ENCODE measurements around the gene AICDA. TPM values are rescaled to one million over a fixed set of nuclear protein-coding genes. Genes with fewer than 3 reads are reported as not detected.
"Not testable (repeated sequence)": the region's sequence is repeated elsewhere in the genome, so short reads cannot be mapped to it uniquely, and the experiment has no call there.

Gene AICDA
- total RNA-seq, 8 experiments from 2014 or later = 0.52 TPM; not detected in 6

DNA sequence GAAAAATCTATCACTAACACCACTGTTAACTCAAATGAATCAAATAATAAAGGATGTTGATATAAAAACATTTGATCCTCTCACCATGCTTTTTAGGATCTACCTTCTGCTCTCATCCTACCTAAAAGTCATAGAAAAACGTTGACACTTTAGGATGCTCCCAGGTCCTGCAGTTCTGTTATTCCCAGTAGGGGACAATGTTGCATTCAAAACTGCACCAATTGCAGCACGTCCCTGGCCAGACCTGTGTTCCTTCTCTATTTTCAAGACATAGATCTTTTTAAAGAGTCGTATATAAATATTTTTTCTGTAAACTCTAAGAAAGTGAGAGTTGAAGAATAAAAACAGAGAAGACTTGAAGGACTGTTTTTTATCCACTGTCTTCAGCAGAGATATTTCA is 8.8 kb downstream of the AICDA start:
- in situ Hi-C loops (cut with MboI; ENCODE audit: low pct_unique_long_range_greater_than_20kb in 2 of 9, low sequenced_read_pairs in 9 of 9, unreplicated experiment in 9 of 9) = no loop called here
- H3K4me3 ChIP-seq = no peak overlapping the region
- H3K27ac ChIP-seq = no peak overlapping the region
- no peaks in the 10 kb centered on the region for H3K4me1 ChIP-seq (replicated peaks in 1 of 2)
- no peak for ATAC-seq (replicated peaks in 6 of 8)
- 6 to 74% (median 48%) methylated on average over 2 to 3 of the region's 3 CpGs; no CpG with 5 or more reads in 2 of the 10 experiments for WGBS, 10 experiments

DNA sequence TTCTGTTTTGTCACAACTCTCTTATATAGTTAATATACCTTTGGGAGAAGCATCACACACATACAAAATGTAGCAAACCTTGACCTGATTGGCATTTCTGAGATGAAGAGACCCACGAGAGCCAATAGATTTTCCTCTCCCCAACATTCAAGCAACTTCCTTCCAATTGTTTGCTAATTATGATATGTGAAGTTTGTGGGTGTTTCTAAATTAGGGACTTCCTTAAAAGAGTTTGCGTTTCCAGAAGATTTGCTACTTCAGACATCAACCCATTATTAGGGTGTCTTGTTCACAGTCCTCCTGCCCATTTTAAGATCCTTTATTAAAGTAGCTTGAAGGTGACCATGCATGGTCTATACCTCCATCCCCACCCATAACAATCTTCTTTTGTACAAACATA is 9.4 kb downstream of the AICDA start:
- in situ Hi-C loops (cut with MboI; ENCODE audit: low pct_unique_long_range_greater_than_20kb in 2 of 9, low sequenced_read_pairs in 9 of 9, unreplicated experiment in 9 of 9) = no loop called here
- Histone ChIP-seq H3K27ac (no peak overlapping the region), H3K4me1 (replicated peaks in 1 of 2) (no peaks in the 10 kb centered on the region), H3K4me3 (no peak overlapping the region)
- no peak for ATAC-seq (replicated peaks in 6 of 8)
- WGBS, 10 experiments = 0 to 89% (median 38%) methylated on average over 1 to 2 of the region's 2 CpGs; no CpG with 5 or more reads in 5 of the 10 experiments

- WGBS, 10 experiments = 0 to 100% (median 67%) methylated on average over 1 to 3 of the region's 3 CpGs
These were observed 16.1 kb downstream of the AICDA start for GRCh38 chr12:8596561-8596960.

DNA sequence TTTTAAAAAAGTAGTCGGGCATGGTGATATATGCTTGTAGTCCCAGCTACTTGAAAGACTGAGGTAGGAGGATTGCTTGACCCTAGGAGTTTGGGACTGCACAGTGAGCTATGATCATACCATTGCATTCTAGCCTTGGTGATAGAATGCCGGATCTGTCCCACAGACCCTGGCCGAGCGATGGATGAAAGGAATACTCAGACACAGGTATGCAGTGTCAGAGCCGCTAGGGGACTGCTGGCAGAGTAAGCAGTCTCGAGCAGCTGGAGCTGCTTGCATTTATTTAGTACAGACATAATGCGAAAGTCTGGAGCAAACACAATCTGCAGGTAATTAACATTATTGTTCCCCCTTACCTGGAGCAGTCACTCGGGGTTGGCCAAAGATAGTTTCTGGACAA is 18.6 kb downstream of the AICDA start:
- 11 to 100% (median 55%) methylated on average over 1 to 8 of the region's 8 CpGs for WGBS, 10 experiments
- in situ Hi-C loops (cut with MboI; ENCODE audit: low pct_unique_long_range_greater_than_20kb in 2 of 9, low sequenced_read_pairs in 9 of 9, unreplicated experiment in 9 of 9) = no loop called here
- no peak for ATAC-seq (replicated peaks in 6 of 8)
- H3K4me1 ChIP-seq (replicated peaks in 1 of 2) = no peaks in the 10 kb centered on the region
- H3K27ac ChIP-seq = no peak overlapping the region
- no peak overlapping the region for H3K4me3 ChIP-seq

More at GRCh38 chr12:8596561-8596960, 16.1 kb downstream of the AICDA start:
- in situ Hi-C loops (cut with MboI; ENCODE audit: low pct_unique_long_range_greater_than_20kb in 2 of 9, low sequenced_read_pairs in 9 of 9, unreplicated experiment in 9 of 9) = no loop called here
- Histone ChIP-seq H3K4me1 (replicated peaks in 1 of 2) (no peaks in the 10 kb centered on the region), H3K4me3 (no peak overlapping the region), H3K27ac (no peak overlapping the region)
- ATAC-seq (replicated peaks in 6 of 8) = no peak

DNA sequence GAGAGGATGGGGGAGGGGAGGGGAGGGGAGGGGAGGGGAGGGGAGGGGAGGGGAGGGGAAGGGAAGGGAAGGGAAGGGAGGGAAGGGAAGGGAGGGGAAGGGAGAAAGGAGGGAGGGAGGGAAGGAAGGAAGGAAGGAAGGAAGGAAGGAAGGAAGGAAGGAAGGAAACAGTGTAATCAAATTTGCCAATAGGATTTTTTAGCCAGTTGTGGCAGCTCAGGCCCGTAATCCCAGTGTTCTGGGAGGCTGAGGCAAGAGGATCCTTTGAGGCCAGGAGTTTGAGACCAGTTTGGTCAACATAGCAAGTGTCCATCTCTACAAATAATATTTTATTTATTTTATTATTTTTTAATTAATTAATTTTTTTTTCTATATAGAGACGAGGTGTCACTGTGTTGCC is 19.4 kb downstream of the AICDA start:
- WGBS, 10 experiments = 27 to 100% (median 60%) methylated on average over 1 to 2 of the region's 2 CpGs; no CpG with 5 or more reads in 5 of the 10 experiments
- ATAC-seq (replicated peaks in 6 of 8) = no peak
- no peak overlapping the region for H3K4me3 ChIP-seq
- no peaks in the 10 kb centered on the region for H3K4me1 ChIP-seq (replicated peaks in 1 of 2)
- in situ Hi-C loops (cut with MboI; ENCODE audit: low pct_unique_long_range_greater_than_20kb in 2 of 9, low sequenced_read_pairs in 9 of 9, unreplicated experiment in 9 of 9) = no loop called here
- no peak overlapping the region for H3K27ac ChIP-seq

DNA sequence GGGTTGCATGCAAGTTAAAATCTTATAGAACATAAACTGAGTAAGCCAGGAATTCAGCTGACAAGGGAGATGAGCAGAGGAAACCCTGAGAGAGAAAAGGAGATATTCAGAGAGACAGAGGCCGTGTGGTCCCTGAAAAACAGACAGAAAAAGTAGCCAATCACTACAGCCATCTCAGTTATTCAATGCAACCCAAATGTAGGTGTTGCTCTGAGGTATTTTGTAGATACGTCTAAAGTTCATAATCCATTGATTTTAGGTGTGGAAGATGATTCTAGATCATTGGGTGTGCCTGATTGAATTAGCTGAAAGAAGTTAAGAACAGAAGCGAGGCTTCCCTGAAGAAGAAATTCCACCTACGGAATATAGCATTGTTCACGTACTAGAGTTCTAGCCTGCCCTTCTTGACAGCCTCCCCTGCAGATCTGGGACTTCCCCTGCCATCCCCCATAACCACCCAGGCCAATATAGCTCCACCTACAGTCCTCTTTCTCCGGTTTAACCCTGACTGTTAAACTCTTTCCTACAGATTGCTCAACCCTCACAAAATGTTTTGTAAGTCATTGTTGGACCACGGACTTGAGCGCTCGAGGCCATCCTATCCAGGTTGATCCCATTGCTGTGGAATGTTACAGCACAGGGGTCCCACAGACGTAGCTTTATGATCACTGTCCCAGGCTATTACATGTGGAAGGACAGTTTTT is 21.7 kb downstream of the AICDA start:
- Histone ChIP-seq H3K4me1 (replicated peaks in 1 of 2) (no peaks in the 10 kb centered on the region), H3K27ac (no peak overlapping the region), H3K4me3 (no peak overlapping the region)
- in situ Hi-C loops (cut with MboI; ENCODE audit: low pct_unique_long_range_greater_than_20kb in 2 of 9, low sequenced_read_pairs in 9 of 9, unreplicated experiment in 9 of 9) = no loop called here
- no peak for ATAC-seq (replicated peaks in 6 of 8)
- 8 to 82% (median 61%) methylated on average over 1 to 9 of the region's 10 CpGs; no CpG with 5 or more reads in 1 of the 10 experiments for WGBS, 10 experiments

DNA sequence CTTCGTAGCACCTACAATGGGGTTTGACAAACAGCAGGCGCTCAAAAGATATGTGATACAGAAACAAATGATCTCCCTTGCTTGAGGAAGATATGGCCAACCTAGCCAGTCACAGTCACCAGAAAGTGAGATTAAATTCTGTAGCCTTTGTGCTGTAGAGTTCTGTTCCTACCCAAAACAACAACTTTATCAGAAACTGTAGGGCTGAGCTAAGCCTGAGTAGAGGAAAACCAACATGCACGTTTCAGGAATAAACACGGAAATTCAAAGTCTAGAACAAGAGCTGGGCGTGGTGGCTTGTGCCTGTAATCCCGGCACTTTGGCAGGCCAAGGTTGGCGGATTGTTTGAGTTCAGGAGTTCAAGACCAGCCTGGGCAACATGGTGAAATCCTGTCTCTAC is 23.0 kb downstream of the AICDA start:
- ATAC-seq (replicated peaks in 6 of 8) = no peak
- in situ Hi-C loops (cut with MboI; ENCODE audit: low pct_unique_long_range_greater_than_20kb in 2 of 9, low sequenced_read_pairs in 9 of 9, unreplicated experiment in 9 of 9) = no loop called here
- WGBS, 10 experiments = 40 to 100% (median 79%) methylated on average over 1 to 7 of the region's 7 CpGs
- Histone ChIP-seq H3K4me1 (replicated peaks in 1 of 2) (no peaks in the 10 kb centered on the region), H3K27ac (no peak overlapping the region), H3K4me3 (no peak overlapping the region)

GRCh38 chr12:8584478-8584877 is 28.2 kb downstream of the AICDA start:
- WGBS, 10 experiments = 0 to 95% (median 88%) methylated on average over 1 to 9 of the region's 13 CpGs; no CpG with 5 or more reads in 7 of the 10 experiments
- H3K4me3 ChIP-seq; H3K27ac ChIP-seq; ATAC-seq (replicated peaks in 6 of 8); H3K4me1 ChIP-seq (replicated peaks in 1 of 2); in situ Hi-C loops (cut with MboI; ENCODE audit: low pct_unique_long_range_greater_than_20kb in 2 of 9, low sequenced_read_pairs in 9 of 9, unreplicated experiment in 9 of 9): not testable (repeated sequence)

GRCh38 chr12:8584004-8584403 is 28.7 kb downstream of the AICDA start:
- WGBS, 10 experiments = 11 to 91% (median 65%) methylated on average over 2 to 7 of the region's 7 CpGs; no CpG with 5 or more reads in 2 of the 10 experiments
- no peak overlapping the region for H3K27ac ChIP-seq
- no peak for ATAC-seq (replicated peaks in 6 of 8)
- no peaks in the 10 kb centered on the region for H3K4me1 ChIP-seq (replicated peaks in 1 of 2)
- no peak overlapping the region for H3K4me3 ChIP-seq
- in situ Hi-C loops (cut with MboI; ENCODE audit: low pct_unique_long_range_greater_than_20kb in 2 of 9, low sequenced_read_pairs in 9 of 9, unreplicated experiment in 9 of 9) = no loop called here

DNA sequence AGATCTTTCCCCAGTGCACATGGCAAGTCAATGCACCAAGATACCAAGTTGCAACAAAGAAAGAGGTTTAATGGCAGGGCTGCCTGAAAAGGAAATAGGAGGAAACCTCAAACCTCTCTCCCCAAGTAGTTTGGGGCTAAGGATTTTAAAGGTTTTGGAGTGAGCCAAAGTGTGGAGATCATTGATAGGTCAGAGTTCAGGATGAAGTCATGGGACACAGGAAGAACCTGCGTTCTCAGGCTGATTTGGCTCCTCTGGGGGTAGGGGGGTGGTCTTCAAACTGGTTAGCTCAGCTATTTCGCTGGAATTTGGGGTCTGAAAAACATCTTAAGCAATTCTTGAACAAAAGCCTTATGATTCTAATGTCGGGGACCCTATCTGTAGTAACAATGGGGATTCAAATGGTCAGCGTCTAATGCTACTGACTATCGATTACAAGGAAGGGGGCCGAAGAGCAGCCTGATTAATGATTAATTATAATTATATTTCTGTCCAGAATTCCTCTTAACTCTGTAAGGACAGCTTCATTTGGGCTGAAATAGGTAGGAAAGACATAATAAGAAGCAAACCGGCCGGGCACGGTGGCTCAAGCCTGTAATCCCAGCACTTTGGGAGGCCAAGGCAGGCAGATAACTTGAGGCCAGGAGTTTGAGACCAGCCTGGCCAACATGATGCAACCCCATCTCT is 31.4 kb downstream of the AICDA start:
- no peak for ATAC-seq (replicated peaks in 6 of 8)
- H3K4me3 ChIP-seq = no peak overlapping the region
- 43 to 68% (median 55%) methylated on average over 2 to 8 of the region's 9 CpGs; no CpG with 5 or more reads in 2 of the 10 experiments for WGBS, 10 experiments
- in situ Hi-C loops (cut with MboI; ENCODE audit: low pct_unique_long_range_greater_than_20kb in 2 of 9, low sequenced_read_pairs in 9 of 9, unreplicated experiment in 9 of 9) = no loop called here
- H3K27ac ChIP-seq = no peak overlapping the region
- no peaks in the 10 kb centered on the region for H3K4me1 ChIP-seq (replicated peaks in 1 of 2)

DNA sequence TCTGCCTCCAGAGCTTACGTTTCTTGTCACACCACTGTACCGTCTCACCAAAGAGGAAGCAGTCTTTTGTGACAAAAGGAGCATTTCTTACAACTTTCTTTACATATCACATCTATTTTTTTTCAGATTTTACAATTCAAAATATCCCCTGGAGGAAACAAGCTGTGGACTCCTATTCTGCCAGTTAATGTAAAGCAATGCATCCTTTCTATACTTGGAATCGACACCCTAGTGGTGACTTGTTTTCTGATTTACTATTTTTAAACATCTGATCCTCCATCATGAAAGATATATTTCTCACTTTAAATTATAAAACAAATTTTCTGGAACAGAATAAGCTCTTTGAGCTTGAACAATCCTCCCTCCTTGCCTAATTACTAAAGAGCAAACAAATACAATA is 34.8 kb downstream of the AICDA start:
- WGBS, 10 experiments = 17 to 100% (median 79%) methylated on average over 1 to 3 of the region's 3 CpGs
- H3K27ac ChIP-seq = no peak overlapping the region
- H3K4me3 ChIP-seq = no peak overlapping the region
- in situ Hi-C loops (cut with MboI; ENCODE audit: low pct_unique_long_range_greater_than_20kb in 2 of 9, low sequenced_read_pairs in 9 of 9, unreplicated experiment in 9 of 9) = no loop called here
- no peak for ATAC-seq (replicated peaks in 6 of 8)
- no peaks in the 10 kb centered on the region for H3K4me1 ChIP-seq (replicated peaks in 1 of 2)

- WGBS, 10 experiments = 0 to 100% (median 20%) methylated on average over 1 to 2 of the region's 2 CpGs; no CpG with 5 or more reads in 3 of the 10 experiments
- peak in 4 of 8 experiments; percentile 56 to 98 (median 85) for ATAC-seq (replicated peaks in 6 of 8)
- no peak overlapping the region for H3K4me3 ChIP-seq
- H3K4me1 ChIP-seq (replicated peaks in 1 of 2) = no peaks in the 10 kb centered on the region
- in situ Hi-C loops (cut with MboI; ENCODE audit: low pct_unique_long_range_greater_than_20kb in 2 of 9, low sequenced_read_pairs in 9 of 9, unreplicated experiment in 9 of 9) = no loop called here
- H3K27ac ChIP-seq = no peak overlapping the region
These were observed 40.2 kb downstream of the AICDA start for GRCh38 chr12:8572507-8572906.

DNA sequence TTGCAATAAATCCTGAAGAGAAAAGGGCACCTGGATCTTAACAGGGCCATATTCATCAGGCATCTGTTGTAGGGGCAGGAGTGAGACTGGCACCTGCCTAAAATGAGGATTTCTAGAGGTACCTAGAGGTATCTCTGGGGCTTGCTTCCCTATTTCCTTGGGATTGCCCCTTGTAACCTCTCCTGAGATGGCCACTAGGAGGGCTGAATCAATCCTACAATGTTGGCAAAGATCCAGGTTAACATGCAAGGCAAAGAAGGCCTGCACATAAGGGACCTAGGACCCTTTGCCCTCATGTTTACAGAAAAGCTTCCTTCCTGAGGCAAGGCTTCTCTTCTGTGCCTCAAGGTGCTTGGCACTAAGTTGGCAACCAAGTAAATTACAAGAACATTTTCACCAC is 46.1 kb downstream of the AICDA start:
- ATAC-seq (replicated peaks in 6 of 8) = no peak
- no peak overlapping the region for H3K4me3 ChIP-seq
- H3K27ac ChIP-seq = no peak overlapping the region
- in situ Hi-C loops (cut with MboI; ENCODE audit: low pct_unique_long_range_greater_than_20kb in 2 of 9, low sequenced_read_pairs in 9 of 9, unreplicated experiment in 9 of 9) = no loop called here
- H3K4me1 ChIP-seq (replicated peaks in 1 of 2) = no peaks in the 10 kb centered on the region

GRCh38 chr12:8566052-8566451 is 46.6 kb downstream of the AICDA start:
- WGBS, 10 experiments = 31 to 100% (median 94%) methylated on average over 1 to 2 of the region's 2 CpGs; no CpG with 5 or more reads in 2 of the 10 experiments
- H3K27ac ChIP-seq; H3K4me1 ChIP-seq (replicated peaks in 1 of 2); ATAC-seq (replicated peaks in 6 of 8); in situ Hi-C loops (cut with MboI; ENCODE audit: low pct_unique_long_range_greater_than_20kb in 2 of 9, low sequenced_read_pairs in 9 of 9, unreplicated experiment in 9 of 9); H3K4me3 ChIP-seq: not testable (repeated sequence)
